Hepatocyte (in vitro differentiated cells): Measurements from ENCODE around the gene PARG.

Experiments
- CTCF ChIP-seq: fragments of 200-600 bp; sonication (generic); IDR thresholded peaks from 2 replicates; pipeline ENCODE4 v1.5.1; 2016; ENCODE audit warnings: antibody characterized with exemption, mild to moderate bottlenecking; ENCODE audit not compliant: poor library complexity
- EZH2 ChIP-seq: fragments of 200-600 bp; sonication (generic); IDR thresholded peaks from 2 replicates; pipeline ENCODE4 v1.6.1; 2016; ENCODE audit warnings: antibody characterized with exemption, mild to moderate bottlenecking, borderline replicate concordance

- TF ChIP-seq CTCF (no peak), EZH2 (no peak)
Measured at GRCh38 chr10:49778197-49778596, 163.6 kb downstream of the PARG start.
